ENCODE data around the gene C15orf62.

The C15orf62 gene

DNA sequence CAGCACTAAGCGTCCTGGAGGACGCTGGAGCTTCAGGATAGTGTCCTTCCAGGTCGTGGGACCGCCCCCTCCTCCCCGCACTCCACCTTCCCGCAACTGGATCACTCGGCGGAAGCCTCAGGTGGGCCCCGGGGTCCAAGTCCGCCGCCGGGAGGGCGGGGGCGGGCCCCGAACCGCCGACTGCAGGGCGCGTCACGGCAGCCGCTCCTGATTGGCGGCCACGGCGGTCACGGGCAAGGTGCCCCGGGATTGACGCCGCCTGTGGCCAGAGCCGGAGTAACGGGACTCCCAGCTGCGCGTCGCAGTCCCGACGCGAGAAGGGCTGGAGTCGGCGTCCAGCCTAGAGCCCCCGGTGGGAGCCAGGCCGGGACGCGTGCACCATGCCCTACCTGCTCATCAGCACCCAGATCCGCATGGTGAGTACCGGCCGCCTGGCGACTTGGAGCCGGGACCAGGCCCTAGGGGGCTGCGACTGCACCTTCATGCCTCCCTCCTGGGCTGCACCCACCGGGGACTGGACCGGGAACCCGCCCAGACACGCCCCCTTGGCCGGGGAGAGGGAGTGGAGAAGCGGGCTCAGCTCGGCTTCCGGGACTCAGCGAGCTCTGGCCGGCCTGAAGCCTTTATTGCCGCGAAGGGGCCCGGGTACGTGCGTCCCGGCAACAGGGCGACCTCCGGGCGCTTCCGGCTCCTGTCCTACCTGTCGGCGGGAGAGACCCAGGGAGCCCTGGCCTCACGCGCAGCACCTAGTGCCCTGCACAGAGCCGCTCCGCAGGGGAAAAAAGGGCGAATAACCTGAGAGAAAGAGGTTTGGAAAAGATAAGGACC lies 5.8 kb upstream of the C15orf62 start, which contains the start of gene GCHFR (continued):
- TF ChIP-seq MEIS1 (CRISPR knock-in tag; IDR thresholded peaks at IDR 0.05; ENCODE audit: borderline replicate concordance), result no peak
- TF ChIP-seq, protein P1, sequence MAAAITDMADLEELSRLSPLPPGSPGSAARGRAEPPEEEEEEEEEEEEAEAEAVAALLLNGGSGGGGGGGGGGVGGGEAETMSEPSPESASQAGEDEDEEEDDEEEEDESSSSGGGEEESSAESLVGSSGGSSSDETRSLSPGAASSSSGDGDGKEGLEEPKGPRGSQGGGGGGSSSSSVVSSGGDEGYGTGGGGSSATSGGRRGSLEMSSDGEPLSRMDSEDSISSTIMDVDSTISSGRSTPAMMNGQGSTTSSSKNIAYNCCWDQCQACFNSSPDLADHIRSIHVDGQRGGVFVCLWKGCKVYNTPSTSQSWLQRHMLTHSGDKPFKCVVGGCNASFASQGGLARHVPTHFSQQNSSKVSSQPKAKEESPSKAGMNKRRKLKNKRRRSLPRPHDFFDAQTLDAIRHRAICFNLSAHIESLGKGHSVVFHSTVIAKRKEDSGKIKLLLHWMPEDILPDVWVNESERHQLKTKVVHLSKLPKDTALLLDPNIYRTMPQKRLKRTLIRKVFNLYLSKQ (tag by site-specific recombination; IDR thresholded peaks at IDR 0.05; ENCODE audit: borderline replicate concordance), result no peak
- no peak for TF ChIP-seq ZBTB1 (tag by site-specific recombination; IDR thresholded peaks at IDR 0.05)
- no peak for TF ChIP-seq GLI2 (tag by site-specific recombination; IDR thresholded peaks at IDR 0.05; ENCODE audit: borderline replicate concordance, low read depth)
- no peak for TF ChIP-seq ZNF777 (tag by site-specific recombination; IDR thresholded peaks at IDR 0.05; ENCODE audit: borderline replicate concordance)
- TF ChIP-seq ZNF792 (tag by site-specific recombination; IDR thresholded peaks at IDR 0.05), result no peak
- TF ChIP-seq ZNF394 (tag by site-specific recombination; IDR thresholded peaks at IDR 0.05; ENCODE audit: borderline replicate concordance), result peak; percentile 91
- TF ChIP-seq, protein P2, sequence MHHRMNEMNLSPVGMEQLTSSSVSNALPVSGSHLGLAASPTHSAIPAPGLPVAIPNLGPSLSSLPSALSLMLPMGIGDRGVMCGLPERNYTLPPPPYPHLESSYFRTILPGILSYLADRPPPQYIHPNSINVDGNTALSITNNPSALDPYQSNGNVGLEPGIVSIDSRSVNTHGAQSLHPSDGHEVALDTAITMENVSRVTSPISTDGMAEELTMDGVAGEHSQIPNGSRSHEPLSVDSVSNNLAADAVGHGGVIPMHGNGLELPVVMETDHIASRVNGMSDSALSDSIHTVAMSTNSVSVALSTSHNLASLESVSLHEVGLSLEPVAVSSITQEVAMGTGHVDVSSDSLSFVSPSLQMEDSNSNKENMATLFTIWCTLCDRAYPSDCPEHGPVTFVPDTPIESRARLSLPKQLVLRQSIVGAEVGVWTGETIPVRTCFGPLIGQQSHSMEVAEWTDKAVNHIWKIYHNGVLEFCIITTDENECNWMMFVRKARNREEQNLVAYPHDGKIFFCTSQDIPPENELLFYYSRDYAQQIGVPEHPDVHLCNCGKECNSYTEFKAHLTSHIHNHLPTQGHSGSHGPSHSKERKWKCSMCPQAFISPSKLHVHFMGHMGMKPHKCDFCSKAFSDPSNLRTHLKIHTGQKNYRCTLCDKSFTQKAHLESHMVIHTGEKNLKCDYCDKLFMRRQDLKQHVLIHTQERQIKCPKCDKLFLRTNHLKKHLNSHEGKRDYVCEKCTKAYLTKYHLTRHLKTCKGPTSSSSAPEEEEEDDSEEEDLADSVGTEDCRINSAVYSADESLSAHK (tag by site-specific recombination; IDR thresholded peaks at IDR 0.05), result no peak
- no peak for TF ChIP-seq ZNF843 (tag by site-specific recombination; IDR thresholded peaks at IDR 0.05)
- TF ChIP-seq, protein P3, sequence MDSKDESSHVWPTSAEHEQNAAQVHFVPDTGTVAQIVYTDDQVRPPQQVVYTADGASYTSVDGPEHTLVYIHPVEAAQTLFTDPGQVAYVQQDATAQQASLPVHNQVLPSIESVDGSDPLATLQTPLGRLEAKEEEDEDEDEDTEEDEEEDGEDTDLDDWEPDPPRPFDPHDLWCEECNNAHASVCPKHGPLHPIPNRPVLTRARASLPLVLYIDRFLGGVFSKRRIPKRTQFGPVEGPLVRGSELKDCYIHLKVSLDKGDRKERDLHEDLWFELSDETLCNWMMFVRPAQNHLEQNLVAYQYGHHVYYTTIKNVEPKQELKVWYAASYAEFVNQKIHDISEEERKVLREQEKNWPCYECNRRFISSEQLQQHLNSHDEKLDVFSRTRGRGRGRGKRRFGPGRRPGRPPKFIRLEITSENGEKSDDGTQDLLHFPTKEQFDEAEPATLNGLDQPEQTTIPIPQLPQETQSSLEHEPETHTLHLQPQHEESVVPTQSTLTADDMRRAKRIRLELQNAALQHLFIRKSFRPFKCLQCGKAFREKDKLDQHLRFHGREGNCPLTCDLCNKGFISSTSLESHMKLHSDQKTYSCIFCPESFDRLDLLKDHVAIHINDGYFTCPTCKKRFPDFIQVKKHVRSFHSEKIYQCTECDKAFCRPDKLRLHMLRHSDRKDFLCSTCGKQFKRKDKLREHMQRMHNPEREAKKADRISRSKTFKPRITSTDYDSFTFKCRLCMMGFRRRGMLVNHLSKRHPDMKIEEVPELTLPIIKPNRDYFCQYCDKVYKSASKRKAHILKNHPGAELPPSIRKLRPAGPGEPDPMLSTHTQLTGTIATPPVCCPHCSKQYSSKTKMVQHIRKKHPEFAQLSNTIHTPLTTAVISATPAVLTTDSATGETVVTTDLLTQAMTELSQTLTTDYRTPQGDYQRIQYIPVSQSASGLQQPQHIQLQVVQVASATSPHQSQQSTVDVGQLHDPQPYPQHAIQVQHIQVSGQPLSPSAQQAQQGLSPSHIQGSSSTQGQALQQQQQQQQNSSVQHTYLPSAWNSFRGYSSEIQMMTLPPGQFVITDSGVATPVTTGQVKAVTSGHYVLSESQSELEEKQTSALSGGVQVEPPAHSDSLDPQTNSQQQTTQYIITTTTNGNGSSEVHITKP (tag by site-specific recombination; IDR thresholded peaks at IDR 0.05), result no peak
- no peak for TF ChIP-seq ZNF707 (tag by site-specific recombination; IDR thresholded peaks at IDR 0.05)
- TF ChIP-seq, protein P4, sequence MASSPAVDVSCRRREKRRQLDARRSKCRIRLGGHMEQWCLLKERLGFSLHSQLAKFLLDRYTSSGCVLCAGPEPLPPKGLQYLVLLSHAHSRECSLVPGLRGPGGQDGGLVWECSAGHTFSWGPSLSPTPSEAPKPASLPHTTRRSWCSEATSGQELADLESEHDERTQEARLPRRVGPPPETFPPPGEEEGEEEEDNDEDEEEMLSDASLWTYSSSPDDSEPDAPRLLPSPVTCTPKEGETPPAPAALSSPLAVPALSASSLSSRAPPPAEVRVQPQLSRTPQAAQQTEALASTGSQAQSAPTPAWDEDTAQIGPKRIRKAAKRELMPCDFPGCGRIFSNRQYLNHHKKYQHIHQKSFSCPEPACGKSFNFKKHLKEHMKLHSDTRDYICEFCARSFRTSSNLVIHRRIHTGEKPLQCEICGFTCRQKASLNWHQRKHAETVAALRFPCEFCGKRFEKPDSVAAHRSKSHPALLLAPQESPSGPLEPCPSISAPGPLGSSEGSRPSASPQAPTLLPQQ (tag by site-specific recombination; IDR thresholded peaks at IDR 0.05), result peak; percentile 98
- TF ChIP-seq, protein P5, sequence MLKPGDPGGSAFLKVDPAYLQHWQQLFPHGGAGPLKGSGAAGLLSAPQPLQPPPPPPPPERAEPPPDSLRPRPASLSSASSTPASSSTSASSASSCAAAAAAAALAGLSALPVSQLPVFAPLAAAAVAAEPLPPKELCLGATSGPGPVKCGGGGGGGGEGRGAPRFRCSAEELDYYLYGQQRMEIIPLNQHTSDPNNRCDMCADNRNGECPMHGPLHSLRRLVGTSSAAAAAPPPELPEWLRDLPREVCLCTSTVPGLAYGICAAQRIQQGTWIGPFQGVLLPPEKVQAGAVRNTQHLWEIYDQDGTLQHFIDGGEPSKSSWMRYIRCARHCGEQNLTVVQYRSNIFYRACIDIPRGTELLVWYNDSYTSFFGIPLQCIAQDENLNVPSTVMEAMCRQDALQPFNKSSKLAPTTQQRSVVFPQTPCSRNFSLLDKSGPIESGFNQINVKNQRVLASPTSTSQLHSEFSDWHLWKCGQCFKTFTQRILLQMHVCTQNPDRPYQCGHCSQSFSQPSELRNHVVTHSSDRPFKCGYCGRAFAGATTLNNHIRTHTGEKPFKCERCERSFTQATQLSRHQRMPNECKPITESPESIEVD (tag by site-specific recombination; IDR thresholded peaks at IDR 0.05), result no peak
- TF ChIP-seq, protein P6, sequence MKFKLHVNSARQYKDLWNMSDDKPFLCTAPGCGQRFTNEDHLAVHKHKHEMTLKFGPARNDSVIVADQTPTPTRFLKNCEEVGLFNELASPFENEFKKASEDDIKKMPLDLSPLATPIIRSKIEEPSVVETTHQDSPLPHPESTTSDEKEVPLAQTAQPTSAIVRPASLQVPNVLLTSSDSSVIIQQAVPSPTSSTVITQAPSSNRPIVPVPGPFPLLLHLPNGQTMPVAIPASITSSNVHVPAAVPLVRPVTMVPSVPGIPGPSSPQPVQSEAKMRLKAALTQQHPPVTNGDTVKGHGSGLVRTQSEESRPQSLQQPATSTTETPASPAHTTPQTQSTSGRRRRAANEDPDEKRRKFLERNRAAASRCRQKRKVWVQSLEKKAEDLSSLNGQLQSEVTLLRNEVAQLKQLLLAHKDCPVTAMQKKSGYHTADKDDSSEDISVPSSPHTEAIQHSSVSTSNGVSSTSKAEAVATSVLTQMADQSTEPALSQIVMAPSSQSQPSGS (tag by site-specific recombination; IDR thresholded peaks at IDR 0.05; ENCODE audit: low read depth), result no peak
- TF ChIP-seq ZNF19 (tag by site-specific recombination; IDR thresholded peaks at IDR 0.05; ENCODE audit: low read depth), result no peak
- TF ChIP-seq ZNF654 (tag by site-specific recombination; IDR thresholded peaks at IDR 0.05; ENCODE audit: low read depth), result no peak
- TF ChIP-seq SCRT2 (tag by site-specific recombination; IDR thresholded peaks at IDR 0.05), result peak; percentile 70
- TF ChIP-seq ZNF555 (tag by site-specific recombination; conservative IDR thresholded peaks at IDR 0.05), result no peak
- TF ChIP-seq ZNF548 (tag by site-specific recombination; IDR thresholded peaks at IDR 0.05), result no peak
- TF ChIP-seq ZFP69B (tag by site-specific recombination; IDR thresholded peaks at IDR 0.05), result peak; percentile 97
- no peak for TF ChIP-seq ZNF266 (tag by site-specific recombination; IDR thresholded peaks at IDR 0.05; ENCODE audit: low read depth)
- no peak; the same call in 1 of the 2 replicates for TF ChIP-seq BCL11B (tag by site-specific recombination; IDR thresholded peaks at IDR 0.05; ENCODE audit: low read depth)
- TF ChIP-seq, protein P7, sequence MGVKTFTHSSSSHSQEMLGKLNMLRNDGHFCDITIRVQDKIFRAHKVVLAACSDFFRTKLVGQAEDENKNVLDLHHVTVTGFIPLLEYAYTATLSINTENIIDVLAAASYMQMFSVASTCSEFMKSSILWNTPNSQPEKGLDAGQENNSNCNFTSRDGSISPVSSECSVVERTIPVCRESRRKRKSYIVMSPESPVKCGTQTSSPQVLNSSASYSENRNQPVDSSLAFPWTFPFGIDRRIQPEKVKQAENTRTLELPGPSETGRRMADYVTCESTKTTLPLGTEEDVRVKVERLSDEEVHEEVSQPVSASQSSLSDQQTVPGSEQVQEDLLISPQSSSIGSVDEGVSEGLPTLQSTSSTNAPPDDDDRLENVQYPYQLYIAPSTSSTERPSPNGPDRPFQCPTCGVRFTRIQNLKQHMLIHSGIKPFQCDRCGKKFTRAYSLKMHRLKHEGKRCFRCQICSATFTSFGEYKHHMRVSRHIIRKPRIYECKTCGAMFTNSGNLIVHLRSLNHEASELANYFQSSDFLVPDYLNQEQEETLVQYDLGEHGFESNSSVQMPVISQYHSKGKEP (tag by site-specific recombination; IDR thresholded peaks at IDR 0.05), result no peak
- no peak for TF ChIP-seq ZNF473 (tag by site-specific recombination; IDR thresholded peaks at IDR 0.05)
- TF ChIP-seq ZSCAN30 (tag by site-specific recombination; IDR thresholded peaks at IDR 0.05), result no peak; the same call in 1 of the 2 replicates

Data from HEK293 (cell line).